Stimulated activated CD4-positive, alpha-beta T cell treated with anti-CD3 and anti-CD28 coated beads, Interleukin-4, amount 100 ng/mL, for 48 hours (primary cell): ENCODE data around the gene TMOD3.

Experiments used
- DNase-seq, 2 donors: peaks; one replicate each; pipeline ENCODE4 v3.0.0-alpha.2; 2020; ENCODE audit warnings: low read depth in 2 of 2

Gene TMOD3

GRCh38 chr15:51828621-51829375 is 655 bp upstream of the TMOD3 start:
- no peak for DNase-seq

- DNase-seq, result no peak
These were observed 888 bp downstream of the TMOD3 start for GRCh38 chr15:51830276-51830806.

- no peak for DNase-seq
These were observed 4.3 kb downstream of the TMOD3 start for GRCh38 chr15:51833772-51834171.

- no peak for DNase-seq
These were observed 8.4 kb downstream of the TMOD3 start for GRCh38 chr15:51837792-51838251.

GRCh38 chr15:51838270-51838669 is 8.8 kb downstream of the TMOD3 start:
- no peak for DNase-seq

GRCh38 chr15:51840692-51841091 is 11.2 kb downstream of the TMOD3 start:
- DNase-seq, result no peak

GRCh38 chr15:51841406-51842040 is 12.1 kb downstream of the TMOD3 start:
- DNase-seq, result no peak

- DNase-seq, result no peak
These were observed 12.8 kb downstream of the TMOD3 start for GRCh38 chr15:51842265-51842664.

GRCh38 chr15:51842852-51843737 is 13.6 kb downstream of the TMOD3 start:
- no peak for DNase-seq

GRCh38 chr15:51844747-51845426 is 15.4 kb downstream of the TMOD3 start:
- no peak for DNase-seq

GRCh38 chr15:51846066-51846462 is 16.6 kb downstream of the TMOD3 start:
- DNase-seq, result no peak

GRCh38 chr15:51846463-51847230 is 17.2 kb downstream of the TMOD3 start:
- no peak for DNase-seq

- no peak for DNase-seq
These were observed 19.4 kb downstream of the TMOD3 start for GRCh38 chr15:51848811-51849210.

GRCh38 chr15:51849860-51850259 is 20.4 kb downstream of the TMOD3 start:
- no peak for DNase-seq

GRCh38 chr15:51853998-51854397 is 24.5 kb downstream of the TMOD3 start:
- no peak for DNase-seq

GRCh38 chr15:51855612-51856011 is 26.2 kb downstream of the TMOD3 start:
- no peak for DNase-seq

- DNase-seq, result no peak
These were observed 27.4 kb downstream of the TMOD3 start for GRCh38 chr15:51856714-51857380.

- DNase-seq, result peak; percentile 24 to 40
These were observed 32.3 kb downstream of the TMOD3 start for GRCh38 chr15:51861557-51862359.

- no peak for DNase-seq
These were observed 33.7 kb downstream of the TMOD3 start for GRCh38 chr15:51863131-51863530.
